HEK293T (cell line): ENCODE data around the gene MCM7.

Source experiments
- ARNT ChIP-seq: fragments of 450-650 bp; IDR thresholded peaks from 2 replicates; pipeline ENCODE4 v1.6.1; 2017; ENCODE audit warnings: mild to moderate bottlenecking
- BHLHE40 ChIP-seq: fragments of 450-650 bp; IDR thresholded peaks from 2 replicates; pipeline ENCODE4 v1.6.1; 2016; ENCODE audit warnings: mild to moderate bottlenecking, moderate library complexity, borderline replicate concordance
- ELF4 ChIP-seq: fragments of 450-650 bp; IDR thresholded peaks from 2 replicates; pipeline ENCODE4 v1.6.1; 2017; ENCODE audit warnings: antibody characterized with exemption
- FOXA1 ChIP-seq: fragments of 450-650 bp; IDR thresholded peaks from 2 replicates; pipeline ENCODE4 v1.6.1; 2016; ENCODE audit warnings: mild to moderate bottlenecking
- FOXM1 ChIP-seq: fragments of 450-650 bp; IDR thresholded peaks from 2 replicates; pipeline ENCODE4 v1.6.1; 2017; ENCODE audit warnings: mild to moderate bottlenecking, borderline replicate concordance
- HDGF ChIP-seq: fragments of 450-650 bp; IDR thresholded peaks from 2 replicates; pipeline ENCODE4 v1.6.1; 2017; ENCODE audit warnings: antibody characterized with exemption, borderline replicate concordance
- L3MBTL2 ChIP-seq: fragments of 450-650 bp; conservative IDR thresholded peaks from 2 replicates; pipeline ENCODE4 v1.6.1; 2016; ENCODE audit warnings: mild to moderate bottlenecking
- LEF1 ChIP-seq: fragments of 450-650 bp; IDR thresholded peaks from 2 replicates; pipeline ENCODE4 v1.6.1; 2017; ENCODE audit warnings: mild to moderate bottlenecking, borderline replicate concordance
- NFRKB ChIP-seq: fragments of 450-650 bp; IDR thresholded peaks from 2 replicates; pipeline ENCODE4 v1.6.1; 2016; ENCODE audit warnings: mild to moderate bottlenecking, moderate library complexity
- PKNOX1 ChIP-seq: fragments of 450-650 bp; IDR thresholded peaks from 2 replicates; pipeline ENCODE4 v1.6.1; 2016
- SP1 ChIP-seq: fragments of 450-650 bp; IDR thresholded peaks from 2 replicates; pipeline ENCODE4 v1.6.1; 2017
- SUZ12 ChIP-seq: fragments of 450-650 bp; IDR thresholded peaks from 2 replicates; pipeline ENCODE4 v1.6.1; 2016; ENCODE audit warnings: mild to moderate bottlenecking
- TARDBP ChIP-seq: fragments of 450-650 bp; IDR thresholded peaks from 2 replicates; pipeline ENCODE4 v1.6.1; 2016
- ZNF384 ChIP-seq: fragments of 450-650 bp; IDR thresholded peaks from 2 replicates; pipeline ENCODE4 v1.6.1; 2016

DNA sequence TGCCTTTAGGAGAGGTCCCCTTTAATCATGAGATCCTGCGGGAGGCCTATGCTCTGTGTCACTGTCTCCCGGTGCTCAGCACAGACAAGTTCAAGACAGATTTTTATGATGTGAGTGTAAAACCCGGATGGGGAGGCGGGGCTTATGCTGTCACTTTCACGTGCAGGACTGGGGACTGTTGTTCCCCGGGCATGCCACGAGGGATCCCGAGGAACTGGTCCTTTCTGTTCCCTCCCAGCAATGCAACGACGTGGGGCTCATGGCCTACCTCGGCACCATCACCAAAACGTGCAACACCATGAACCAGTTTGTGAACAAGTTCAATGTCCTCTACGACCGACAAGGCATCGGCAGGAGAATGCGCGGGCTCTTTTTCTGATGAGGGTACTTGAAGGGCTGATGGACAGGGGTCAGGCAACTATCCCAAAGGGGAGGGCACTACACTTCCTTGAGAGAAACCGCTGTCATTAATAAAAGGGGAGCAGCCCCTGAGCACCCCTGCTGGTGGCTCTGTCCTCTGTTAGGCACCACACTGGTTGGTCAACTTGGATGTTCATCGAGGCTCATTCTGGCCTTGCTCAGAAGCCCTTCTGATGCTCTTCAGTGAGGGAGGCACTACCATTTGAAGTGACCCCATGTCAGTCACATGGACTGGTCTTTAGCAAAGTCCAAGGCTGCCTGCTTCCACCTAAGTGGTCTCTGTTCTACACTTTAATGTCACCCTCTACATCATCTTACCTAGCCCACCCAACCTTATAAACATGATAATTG, 9.6 kb downstream of the MCM7 start:
- no peak for TF ChIP-seq PKNOX1
- TF ChIP-seq BHLHE40 = no peak
- no peak for TF ChIP-seq LEF1
- no peak for TF ChIP-seq SUZ12
- no peak for TF ChIP-seq ELF4
- no peak for TF ChIP-seq ARNT
- no peak for TF ChIP-seq TARDBP
- TF ChIP-seq L3MBTL2 = 0 out of 2 replicates have a peak, but pooled peaks have one; percentile 15
- no peak for TF ChIP-seq SP1
- no peak for TF ChIP-seq ZNF384
- TF ChIP-seq HDGF = no peak
- TF ChIP-seq FOXM1 = no peak
- TF ChIP-seq NFRKB = no peak
- TF ChIP-seq FOXA1 = no peak
